Measurements from ENCODE around the gene ACY1.

DNA sequence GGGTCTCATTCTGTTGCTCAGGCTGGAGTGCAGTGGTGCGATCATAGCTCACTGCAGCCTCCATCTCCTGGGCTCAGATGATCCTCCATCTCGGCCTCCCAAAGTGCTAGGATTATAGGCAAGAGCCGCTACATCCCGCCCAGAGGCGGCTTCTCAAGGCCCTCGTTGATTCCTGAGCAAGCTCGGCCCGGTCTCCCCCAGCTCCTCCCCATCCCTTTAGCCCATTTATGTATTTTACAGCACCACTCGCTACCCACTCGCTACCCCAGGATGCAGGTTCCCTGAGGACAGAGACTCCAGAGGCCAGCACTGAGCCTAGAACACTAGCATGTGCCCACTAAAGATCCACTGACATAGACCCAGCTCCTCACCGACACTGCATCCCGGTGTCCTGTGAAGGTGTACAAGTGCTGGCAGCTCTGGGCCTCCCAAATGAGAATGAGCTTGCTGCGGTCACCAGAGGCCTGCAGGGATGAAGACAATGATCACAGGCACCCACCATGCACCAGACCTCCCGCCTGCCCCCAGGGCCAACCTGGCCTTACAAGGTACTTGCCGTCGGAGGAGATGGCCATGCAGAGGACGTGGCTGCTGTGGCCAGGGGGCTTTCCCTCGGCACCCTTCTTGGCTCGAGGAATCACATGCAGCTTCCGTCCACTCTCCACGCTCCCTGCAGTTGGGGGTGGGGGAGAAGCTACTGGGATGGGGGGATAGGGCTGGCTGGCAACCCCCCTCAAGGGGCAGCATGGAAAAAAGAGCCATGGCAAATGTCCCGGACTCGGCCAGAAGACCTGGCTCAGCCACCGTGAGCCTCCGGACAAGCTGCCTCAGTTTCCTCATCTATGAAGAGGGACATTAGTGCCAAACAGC, 47.2 kb upstream of the ACY1 start:
- TF ChIP-seq, protein P1, sequence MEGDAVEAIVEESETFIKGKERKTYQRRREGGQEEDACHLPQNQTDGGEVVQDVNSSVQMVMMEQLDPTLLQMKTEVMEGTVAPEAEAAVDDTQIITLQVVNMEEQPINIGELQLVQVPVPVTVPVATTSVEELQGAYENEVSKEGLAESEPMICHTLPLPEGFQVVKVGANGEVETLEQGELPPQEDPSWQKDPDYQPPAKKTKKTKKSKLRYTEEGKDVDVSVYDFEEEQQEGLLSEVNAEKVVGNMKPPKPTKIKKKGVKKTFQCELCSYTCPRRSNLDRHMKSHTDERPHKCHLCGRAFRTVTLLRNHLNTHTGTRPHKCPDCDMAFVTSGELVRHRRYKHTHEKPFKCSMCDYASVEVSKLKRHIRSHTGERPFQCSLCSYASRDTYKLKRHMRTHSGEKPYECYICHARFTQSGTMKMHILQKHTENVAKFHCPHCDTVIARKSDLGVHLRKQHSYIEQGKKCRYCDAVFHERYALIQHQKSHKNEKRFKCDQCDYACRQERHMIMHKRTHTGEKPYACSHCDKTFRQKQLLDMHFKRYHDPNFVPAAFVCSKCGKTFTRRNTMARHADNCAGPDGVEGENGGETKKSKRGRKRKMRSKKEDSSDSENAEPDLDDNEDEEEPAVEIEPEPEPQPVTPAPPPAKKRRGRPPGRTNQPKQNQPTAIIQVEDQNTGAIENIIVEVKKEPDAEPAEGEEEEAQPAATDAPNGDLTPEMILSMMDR (IDR thresholded peaks at IDR 0.05) = no peak
- TF ChIP-seq POLR2A (IDR thresholded peaks at IDR 0.05) = no peak
- TF ChIP-seq POLR2AphosphoS5 (IDR thresholded peaks at IDR 0.05) = no peak

Data from suprapubic skin (tissue), 4 donors.